Measurements from ENCODE around the gene DLG4. TPM values are rescaled to one million over a fixed set of nuclear protein-coding genes. Genes with fewer than 3 reads are reported as not detected.
A peak's percentile ranks its signal among the peaks of the same experiment; 100 is the strongest.

DLG4 gene
- polyA plus RNA-seq, 5 donors: 33.6 to 62.3 (median 45.4) TPM

DNA sequence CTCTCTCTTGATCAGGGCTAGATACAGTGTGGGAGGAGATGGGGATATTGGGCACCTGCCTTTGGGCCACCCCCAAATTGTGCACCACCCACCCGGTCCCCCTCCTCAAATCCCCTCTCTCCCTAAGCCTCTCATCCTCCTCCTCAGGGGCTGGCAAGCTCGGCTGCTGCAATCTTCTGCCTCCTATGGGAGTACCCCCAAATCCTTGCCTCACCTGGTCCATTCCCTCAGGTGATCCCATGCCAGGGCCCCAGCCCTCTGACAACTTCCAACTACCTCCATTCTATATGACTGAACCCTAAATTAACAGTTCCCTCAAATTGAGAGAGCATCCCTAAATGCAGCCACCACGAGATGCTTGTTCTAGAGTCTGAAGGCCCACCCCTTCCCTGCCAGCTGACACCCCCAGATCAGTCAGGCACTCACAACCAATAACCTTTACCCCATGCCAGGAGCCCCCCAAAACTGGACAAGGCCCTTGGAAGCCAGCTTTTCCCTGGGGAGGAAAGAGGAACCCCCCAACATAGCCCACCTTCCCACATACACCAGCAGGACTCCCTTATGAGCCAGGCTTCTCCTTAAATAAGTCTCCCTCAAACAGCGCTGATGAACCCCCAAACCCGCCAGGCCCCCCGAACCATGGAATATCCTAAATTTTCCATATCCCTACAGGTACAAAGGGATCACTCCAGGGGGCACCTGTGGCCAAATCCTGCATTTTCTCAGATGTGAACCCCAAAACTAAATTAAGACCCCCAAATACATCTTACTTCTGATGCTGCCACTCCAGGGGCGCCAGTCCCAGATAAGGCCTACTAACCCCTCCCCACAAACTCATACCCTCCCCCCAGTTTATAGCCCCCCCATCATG is 3.2 kb downstream of the DLG4 start:
- no peak for DNase-seq

DNA sequence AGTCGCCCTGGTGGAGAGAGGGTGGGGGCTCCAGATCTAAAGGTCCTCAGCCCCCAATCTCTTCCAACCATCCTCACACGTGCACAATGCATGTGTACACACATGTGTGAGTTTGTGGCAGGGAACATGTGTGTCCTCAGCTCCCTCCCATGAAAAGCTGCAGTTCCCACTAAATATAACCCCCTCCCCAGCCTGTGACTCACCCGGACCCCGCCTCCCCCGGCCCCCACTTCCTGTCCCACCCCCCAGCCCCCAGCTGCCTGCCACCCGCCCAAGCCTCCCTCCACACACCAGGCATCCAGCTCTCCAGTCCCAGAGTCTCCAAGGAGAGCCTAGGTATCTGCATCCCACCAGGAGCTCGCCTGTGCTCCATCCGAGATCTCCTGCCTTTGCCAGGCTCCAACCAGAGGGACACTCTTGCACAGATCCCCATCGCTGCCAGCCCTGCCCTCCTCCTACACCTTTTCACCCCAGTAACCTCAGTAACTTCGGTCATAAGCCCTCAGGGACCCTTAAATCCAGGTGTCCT is 3.9 kb downstream of the DLG4 start:
- DNase-seq: no peak

DNA sequence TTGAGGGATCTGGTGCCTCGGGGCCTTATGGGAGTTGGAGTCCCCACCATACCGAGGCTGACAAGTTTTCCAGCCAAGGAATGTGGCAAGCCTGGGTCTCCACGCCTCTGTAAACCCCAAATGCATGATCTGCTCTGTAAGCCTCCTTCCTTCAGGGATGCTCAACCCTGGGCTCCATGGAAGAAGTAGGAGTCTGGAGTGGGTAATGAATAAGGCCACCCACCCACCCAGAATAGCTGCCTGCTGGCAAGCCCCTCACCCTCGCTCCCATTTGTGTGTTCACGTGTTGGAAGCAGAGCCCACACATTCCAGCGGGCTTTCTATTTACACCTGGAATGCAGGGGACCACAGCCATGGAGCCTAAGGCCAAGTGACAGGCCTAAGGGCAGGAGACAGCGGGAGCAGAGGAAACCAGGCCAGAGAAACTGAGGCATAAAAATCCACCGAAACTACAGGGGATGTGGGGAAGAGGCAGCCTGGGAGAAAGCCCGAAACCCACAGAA is 4.4 kb downstream of the DLG4 start:
- DNase-seq: peak in 1 of 2 donors; percentile 87

DNA sequence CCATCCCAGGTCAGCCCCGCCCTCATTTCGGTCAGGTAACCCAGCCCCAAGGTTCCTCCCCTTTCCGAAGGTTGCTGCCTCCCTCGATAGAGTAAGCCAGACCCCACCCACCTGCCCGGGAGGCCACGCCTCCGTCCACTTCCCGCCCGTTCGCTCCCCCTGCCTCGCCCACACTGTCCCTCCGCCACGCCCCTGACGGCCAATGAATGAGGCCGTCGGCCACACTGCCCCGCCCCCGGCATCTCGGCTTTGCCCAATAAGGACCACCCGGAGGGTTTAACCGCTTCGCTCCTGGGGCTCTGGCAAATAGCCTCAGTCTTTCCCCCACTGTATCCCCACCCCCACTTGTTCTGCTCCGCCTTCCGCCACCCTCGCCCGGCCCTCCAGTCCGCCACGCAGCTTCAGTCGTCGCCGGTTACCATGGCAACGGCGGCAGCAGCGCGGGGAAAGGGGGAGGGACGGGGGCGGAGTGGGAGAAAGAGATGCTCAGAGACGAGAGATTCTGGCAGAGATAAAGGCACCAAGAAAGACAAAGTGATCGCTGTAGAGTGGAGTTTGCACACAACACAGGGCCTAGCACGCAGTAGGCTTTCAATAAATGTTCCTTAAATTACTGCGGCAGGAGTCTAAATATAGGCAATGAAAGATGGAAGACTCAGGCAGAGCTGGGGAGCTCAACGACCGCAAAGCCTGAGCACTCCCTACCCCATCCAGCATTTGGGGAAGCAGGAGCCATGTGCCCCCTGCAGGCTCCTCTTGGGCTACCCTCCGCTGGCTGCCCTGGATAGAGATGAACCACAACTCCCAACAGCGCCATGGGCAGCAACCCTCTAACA is 5.1 kb downstream of the DLG4 start:
- peak; percentile 97 to 98 for DNase-seq

DNA sequence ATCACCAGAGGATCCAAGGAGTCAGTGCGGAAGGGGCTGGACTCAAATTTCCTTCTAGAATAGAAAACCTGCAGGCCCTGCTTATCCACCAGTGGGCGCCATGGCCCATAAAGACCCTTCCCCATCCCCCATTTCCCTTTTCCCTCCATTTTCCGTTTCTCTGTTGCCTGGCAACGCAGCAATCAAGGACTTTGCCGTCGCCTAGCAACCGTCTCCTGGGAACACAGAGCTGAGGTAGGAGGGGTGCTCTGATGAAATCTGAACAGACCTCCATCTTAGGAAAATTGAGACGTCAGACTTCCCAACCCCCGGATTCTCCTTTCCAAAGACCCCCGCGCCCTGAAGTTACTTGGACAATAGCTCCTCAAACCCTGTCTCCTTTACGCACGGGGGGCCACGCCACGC is 5.7 kb downstream of the DLG4 start:
- DNase-seq: peak; percentile 84 to 90

DNA sequence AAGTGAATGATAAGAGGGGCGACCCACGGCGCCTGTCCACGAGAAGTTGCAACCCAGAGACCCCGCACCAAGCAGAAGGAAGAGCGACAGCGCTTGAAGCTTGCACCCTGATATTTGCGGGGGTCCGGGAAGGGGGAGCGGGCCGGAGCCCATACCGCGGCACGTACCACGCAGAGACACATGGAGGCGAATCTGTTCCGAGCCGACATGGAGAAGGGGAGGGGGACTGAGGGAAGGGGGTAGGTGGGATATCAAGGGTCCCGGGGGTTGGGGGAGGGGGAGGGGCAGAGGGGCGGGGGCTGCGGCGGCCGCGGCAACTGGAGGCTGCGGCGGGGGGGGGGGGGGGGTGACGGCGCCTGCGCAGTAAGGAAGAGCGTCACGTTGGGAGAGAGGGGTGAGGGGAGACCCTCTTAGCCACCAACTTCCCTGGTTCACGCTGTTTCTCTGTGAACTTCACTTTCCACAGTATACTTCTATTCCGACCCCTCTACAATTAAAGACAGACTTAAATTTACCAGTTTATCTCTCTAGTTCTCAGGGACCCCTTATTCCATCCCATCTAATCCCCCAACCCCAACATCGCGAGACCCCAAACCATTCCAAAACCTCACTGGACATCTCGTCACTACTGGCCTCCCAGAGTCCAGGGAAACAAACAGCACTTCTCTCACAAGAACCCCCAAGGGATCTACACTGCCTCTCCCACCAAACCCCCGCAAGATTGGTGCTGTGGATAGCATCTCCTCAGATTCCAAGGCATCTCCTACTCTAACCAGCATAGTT is 8.0 kb downstream of the DLG4 start:
- no peak for DNase-seq

DNA sequence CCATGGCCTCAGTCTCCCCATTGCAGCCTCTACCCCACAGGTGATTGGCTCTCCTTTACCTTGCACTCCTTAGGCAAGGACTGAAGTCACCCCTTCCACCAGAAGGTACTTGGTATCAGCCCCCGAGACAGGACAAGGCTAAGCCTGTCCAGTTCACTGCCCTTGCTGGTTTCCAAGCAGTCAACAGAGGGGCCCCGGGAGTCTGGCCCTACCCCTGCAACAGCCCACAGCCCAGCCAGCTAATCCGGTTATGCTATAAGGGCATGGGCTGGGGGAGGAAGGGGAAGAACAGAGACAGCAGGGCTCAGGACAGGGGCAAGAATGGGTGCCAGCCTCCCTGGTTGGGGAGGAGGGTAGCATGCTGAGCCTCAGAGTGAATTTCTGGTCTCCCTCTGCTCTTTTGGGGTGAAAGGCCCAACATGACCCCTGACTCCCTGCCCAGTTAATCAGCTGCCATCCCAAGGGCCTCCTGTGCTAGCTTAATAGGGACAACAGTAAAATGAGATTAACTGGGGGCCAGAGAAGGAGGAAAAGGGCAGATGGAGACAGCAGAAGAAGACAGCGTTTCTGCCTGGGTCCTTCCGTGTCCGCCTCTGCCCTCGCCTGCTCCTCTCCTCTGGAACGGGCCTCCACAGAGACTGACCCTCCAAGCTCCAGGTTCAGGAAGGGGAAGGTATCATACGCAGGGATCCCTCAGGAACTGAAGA is 10.7 kb downstream of the DLG4 start:
- DNase-seq: no peak

DNA sequence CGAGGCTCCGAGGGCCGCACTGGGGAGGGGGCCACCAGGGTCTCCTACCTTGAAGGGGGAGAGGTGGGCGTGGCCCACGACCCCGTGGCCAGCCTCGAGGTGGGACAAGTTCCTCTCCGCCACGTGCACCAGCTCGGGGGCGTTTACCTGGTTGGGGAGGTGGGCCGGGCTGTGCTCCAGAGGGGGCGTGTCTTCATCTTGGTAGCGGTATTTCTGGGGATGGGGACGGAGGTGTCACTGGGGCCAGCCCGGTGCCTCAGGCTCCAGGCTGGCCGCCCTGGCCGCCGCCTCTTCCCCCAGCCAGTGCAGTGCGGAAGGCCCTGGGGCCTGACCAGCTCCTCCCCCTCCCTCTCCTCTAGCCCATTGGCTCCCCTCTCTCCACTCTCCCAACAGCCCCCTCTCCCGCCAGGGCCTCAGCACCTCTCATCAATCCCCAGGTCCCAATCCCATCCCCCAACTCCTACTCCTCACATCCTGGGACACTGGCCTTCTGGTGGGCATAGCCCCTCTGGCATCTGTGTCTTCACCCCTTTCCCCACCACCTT is 11.5 kb downstream of the DLG4 start:
- DNase-seq: no peak

DNA sequence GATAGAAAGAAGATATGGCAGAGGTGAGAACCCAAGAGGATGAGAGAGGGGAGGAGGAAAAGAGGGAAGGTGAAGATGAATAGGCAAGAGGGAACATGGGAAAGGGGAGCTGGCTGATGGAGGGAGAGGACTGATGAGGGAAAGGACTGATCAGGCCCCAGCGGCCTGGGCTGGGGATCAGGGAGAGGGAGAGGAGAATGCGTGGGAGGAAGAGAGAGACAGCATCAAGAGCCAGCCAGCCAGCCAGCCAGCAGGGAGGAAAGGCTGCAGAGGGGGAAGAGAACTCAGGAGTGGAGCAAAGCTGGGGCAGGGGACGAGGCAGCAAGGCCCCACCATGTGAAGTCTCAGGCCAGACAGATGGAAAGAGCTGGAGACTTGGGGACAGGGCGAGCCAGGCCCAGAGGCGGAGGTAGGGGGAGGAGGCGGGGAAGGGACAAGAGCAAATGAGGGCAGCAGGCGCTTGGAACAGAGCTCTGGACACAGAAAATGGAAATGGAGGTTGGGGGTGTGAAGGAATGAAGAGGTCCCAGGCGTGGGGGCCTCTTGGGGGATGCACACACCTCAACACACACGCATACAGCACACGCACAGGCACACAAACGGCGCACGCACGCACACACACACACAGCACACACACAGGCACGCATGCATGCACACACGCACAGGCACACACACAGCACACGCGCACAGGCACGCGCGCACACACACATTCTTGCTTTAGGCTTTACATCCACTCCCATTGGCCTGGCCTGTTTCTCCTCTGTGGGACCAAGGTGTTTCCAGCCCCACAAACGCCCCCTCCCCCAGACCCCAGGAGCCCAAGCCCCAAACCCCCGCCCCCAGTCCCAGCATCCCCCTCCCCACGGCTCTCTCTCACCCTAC is 12.3 kb downstream of the DLG4 start:
- no peak for DNase-seq

DNA sequence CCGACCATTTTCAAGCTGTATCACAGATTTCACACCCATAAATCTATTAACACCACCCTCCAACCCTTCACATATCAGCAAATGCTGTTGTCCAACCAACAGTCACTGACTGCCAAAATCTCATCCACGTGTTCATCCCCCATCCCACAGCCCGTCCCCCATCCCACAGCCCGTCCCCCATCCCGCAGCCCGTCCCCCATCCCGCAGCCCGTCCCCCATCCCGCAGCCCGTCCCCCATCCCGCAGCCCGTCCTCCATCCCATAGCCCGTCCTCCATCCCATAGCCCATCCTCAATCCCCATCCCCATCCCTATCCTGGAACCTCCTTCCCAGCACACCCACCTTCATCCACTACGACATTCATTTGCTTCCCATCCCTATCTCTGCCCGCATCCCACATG is 14.1 kb downstream of the DLG4 start:
- no peak for DNase-seq

DNA sequence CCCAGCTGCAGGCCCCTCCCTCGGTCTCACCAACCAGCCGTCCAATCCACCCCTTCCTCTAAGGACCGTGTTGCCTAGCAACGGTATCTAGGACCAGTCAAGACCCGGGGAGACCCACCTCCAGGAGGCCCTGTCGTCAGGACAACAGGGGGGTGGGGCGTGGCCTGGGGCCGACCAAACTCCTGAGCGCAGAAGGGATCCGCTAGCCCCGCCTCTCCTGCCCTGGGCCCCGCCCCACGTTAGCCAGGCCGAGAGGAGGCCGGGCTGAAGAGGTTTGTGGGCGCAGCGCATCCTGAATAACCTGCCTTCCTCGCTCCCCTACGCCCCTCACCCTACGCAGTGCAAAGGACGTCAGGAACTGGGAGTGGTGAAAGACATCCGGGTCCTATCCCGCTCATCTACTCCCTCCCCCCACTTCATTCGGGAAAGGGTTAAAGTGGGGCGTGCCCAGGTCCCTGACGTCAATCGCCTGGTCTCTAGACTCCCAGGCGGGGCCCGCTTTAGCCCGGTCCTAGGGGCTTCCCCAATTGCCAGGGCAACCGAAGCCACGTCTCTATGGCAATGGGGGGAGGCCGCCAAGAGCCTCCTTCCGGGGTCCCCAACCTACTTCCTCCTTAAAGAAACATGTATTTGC is 14.7 kb downstream of the DLG4 start:
- DNase-seq: peak; percentile 86 to 90

DNA sequence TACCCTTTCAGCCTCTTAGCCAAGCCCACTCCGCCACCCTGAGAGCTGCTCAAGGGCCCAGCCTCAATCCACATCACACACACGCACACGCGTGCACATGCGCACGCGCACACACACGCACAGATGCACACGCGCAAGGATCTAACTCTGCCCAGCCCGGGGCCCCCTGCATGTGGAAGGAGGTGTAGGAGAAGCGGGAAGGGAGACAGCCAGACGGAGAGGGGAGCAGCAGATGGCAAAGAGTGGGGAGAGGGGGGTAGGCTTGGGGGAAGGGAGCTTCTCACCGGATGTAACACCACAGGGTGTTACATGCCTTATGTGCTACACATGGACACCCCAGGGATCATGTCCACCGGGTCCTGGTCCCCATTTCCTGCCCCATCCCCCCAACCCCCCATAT is 15.3 kb downstream of the DLG4 start:
- no peak for DNase-seq

DNA sequence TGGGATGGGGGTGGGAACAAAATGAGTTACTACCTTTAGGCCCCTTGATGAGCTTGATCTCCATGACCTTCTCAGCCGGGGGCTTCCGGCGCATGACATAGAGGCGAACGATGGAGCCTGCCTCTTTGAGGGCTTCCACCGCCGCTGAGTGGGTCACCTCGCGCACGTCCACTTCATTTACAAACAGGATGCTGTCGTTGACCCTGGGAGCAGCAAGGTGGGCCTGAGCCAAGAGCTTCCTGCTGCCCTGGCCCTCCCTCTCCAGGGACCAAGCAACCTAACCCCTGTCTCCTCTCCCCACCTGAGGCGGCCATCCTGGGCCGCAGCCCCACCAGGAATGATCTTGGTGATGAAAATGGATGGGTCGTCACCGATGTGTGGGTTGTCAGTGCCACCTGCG is 16.2 kb downstream of the DLG4 start:
- no peak for DNase-seq

DNA sequence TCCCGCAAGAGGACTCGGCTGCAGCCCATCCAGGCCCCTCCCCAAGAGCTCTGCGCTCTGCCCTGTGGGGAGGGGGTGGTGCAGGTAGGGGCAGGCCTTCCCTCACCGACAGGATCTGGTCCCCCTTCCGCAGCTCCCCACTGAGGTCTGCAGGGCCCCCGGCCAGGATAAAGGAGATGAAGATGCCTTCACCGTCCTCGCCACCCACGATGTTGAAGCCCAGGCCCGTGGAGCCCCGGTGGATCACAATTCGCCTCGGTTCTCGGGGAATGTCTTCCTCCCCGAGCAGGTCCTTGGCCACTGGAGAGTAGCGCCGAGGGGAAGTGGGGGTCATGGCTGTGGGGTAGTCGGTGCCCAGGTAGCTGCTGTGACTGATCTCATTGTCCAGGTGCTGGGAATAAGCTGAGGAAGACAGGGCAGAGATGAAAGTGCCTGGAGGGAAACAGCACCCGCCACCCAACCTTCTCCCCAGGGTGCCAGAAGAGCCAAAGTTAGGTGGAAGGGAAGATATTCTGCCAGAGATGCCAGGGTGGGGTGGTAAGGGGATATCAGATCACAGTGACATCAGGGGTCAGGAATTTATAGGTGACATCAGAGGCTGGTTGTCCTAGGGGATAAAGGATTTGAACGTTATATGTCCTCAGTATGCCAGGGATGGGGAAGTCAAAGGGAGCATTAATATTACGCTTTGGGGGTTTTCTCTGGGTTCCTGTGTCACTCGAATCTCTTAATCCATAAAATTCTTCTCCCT is 22.8 kb downstream of the DLG4 start:
- no peak for DNase-seq

DNA sequence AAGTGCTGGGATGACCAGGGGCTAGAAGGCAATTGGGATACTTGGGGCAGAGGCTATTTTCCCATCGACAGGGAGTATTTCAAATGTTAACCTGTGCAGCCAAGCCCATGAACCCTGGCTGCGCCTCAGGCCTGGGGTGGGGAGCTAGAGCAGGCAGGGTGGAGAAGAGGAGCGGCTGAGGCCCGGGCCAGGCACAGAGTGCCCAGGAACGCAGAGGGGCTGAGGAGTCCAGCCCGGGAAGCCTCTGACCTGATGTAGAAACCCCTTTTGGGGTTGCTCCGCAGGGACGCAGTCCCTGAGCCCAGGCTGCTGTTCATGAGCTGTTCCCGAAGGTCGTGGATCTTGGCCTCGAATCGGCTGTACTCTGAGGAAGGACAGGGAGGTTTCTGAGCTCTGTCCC is 23.7 kb downstream of the DLG4 start:
- DNase-seq: no peak

DNA sequence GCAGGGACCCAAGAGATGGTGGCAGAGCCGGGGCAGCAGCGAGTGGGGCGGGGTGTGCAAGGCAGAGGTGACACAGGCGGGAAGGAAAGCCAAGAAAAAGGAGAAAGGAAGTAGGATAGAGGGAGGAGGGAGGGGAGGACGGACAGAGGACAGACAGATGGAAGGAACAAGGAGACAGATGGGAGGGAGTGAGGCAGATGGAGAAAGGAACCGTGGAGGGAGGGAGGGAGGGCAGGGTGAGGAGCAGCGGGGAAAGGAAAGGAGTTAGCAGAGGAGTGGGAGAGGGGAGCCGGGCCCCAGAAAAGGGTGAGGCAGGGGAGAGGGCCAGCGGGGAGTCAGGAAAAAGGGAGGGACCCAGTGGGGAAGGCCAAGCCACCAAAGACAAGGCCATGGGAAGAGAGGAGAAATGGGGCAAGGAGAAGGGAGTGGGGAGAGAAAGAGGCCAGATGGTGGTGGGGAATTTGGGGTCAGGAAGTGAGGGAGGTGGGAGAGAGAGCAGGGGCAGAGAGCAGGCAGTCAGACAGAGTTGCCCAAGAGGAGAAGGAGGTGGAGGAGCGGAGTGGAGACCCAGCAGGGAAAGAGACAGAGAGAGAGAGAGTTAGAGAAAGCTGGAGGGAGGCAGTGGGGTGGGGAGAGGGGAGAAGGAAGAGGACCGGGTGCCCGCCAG is 27.2 kb downstream of the DLG4 start:
- no peak for DNase-seq

DNA sequence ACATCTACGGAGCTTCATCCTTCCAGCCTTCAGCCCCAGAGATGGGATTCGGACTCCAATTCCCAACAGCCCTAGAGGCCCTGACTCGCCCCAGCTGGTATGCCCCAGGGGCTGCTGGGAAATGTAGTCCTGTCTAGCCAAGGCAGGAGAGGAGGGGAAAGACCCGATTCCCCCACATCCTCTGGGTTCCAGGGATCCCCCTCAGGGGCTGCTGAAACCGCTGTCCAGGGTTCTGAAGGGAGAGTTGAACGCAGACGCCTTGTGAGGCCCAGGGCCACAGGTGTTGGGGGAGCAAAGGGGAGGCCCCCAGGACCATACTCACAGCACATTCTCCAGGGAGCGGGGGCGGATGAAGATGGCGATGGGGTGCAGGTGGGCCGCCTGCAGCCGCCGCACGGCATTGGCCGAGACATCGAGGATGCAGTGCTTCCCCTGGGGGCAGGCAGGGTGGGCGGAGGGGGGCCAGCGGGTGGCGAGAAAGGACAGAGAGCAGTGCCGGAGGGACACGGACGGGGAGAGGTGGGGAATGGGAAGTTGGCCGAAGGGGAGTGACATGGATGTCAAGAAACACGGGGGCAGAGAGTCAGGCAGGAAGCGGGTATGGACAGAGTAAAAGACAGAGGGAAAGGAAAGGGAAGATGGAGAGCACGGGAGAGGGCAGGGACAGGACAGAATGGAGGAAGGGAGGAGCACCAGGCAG is 27.9 kb downstream of the DLG4 start:
- DNase-seq: no peak
